Naive thymus-derived CD8-positive, alpha-beta T cell (primary cell): ENCODE data around the gene E2F4. TPM values are rescaled to one million over a fixed set of nuclear protein-coding genes. Genes with fewer than 3 reads are reported as not detected.

ENCODE experiments used
- ATAC-seq, 2 donors: fragments of 150-1000 bp; cut with Tn5 transposase in 1 of 2; sonication (Bioruptor Pico), chemical (Tn5 transposase) in 1 of 2; 1 replicate in 1 of 2; 2 replicates in 1 of 2; pipeline ENCODE4 v1.10.0; 2021; ENCODE audit warnings: mild to moderate bottlenecking in 2 of 2, moderate library complexity in 2 of 2
- POLR2A ChIA-PET: fragments of 350-600 bp; sonication (Branson Sonifier 250); formaldehyde crosslinking; loops from one replicate; lab custom pipeline; 2021; ENCODE audit warnings: antibody characterized with exemption; lab: Charles Lee
- DNase-seq, 10 donors: peaks; one replicate each; pipeline versions ENCODE4 v3.0.0 to v3.0.0-alpha.2; 2020 to 2022
- H3K27ac Mint-ChIP-seq, 10 donors: one replicate each; pipeline ENCODE4 v1.8.0; 2020 to 2022; ENCODE audit warnings: mild to moderate bottlenecking in 10 of 10, mixed read lengths in 10 of 10, moderate library complexity in 4 of 10, inconsistent platforms in 1 of 10
- H3K27me3 Mint-ChIP-seq, 5 donors: one replicate each; pipeline ENCODE4 v1.8.0; 2021 to 2022; ENCODE audit warnings: mixed read lengths in 5 of 5
- H3K36me3 Mint-ChIP-seq, 3 donors: one replicate each; pipeline ENCODE4 v1.8.0; 2020 to 2022; ENCODE audit warnings: mixed read lengths in 3 of 3, mild to moderate bottlenecking in 2 of 3, inconsistent platforms in 1 of 3
- H3K4me1 Mint-ChIP-seq, 4 donors: one replicate each; pipeline ENCODE4 v1.8.0; 2021 to 2022; ENCODE audit warnings: mixed read lengths in 4 of 4
- H3K4me3 Mint-ChIP-seq, 10 donors: one replicate each; pipeline ENCODE4 v1.8.0; 2020 to 2022; ENCODE audit warnings: mild to moderate bottlenecking in 10 of 10, mixed read lengths in 10 of 10, moderate library complexity in 6 of 10, inconsistent platforms in 1 of 10
- H3K9me3 Mint-ChIP-seq, 9 donors: one replicate each; pipeline ENCODE4 v1.8.0; 2020 to 2022; ENCODE audit warnings: mixed read lengths in 9 of 9, mild to moderate bottlenecking in 3 of 9, inconsistent platforms in 1 of 9, moderate library complexity in 1 of 9
- polyA plus RNA-seq, 3 donors: library from polyadenylated mRNA; unstranded; fragments of 300-500 nt; fragmentation: Illumina TruSeq; gene quantifications; one replicate each; pipeline ENCODE4 v1.2.3, GENCODE V29; 2021
- total RNA-seq, 8 experiments: library from RNA in 2 of 8; stranded (reverse) in 2 of 8; gene quantifications; one replicate each; pipeline ENCODE4 v1.2.3 and lab custom pipeline; 2021 to 2026

The E2F4 gene
- total and polyA plus RNA-seq, 5 experiments from 2014 or later: 40.7 to 87.1 (median 67.8) TPM

DNA sequence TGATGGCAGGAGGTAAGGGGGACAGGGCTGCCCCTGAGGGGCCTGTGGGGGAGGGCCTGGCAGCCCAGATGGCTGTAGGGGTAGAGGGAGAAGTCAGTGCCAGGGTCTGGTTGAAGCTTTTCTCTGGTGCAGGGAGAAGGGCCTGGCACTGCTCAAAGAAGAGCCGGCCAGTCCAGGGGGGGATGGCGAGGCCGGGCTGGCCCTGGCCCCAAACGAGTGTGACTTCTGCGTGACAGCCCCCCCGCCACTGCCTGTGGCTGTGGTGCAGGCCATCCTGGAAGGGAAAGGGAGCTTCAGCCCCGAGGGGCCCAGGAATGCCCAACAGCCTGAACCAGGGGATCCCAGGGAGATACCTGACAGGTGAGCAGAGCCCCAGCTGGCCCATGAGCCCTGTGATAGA, 24.4 kb upstream of the E2F4 start:
- H3K27ac Mint-ChIP-seq: peak overlapping the region in 1 of 10 donors; percentile 9
- POLR2A ChIA-PET: no interaction called here

GRCh38 chr16:67169011-67169451, 22.9 kb upstream of the E2F4 start:
- ATAC-seq: no peak
- Mint-ChIP-seq H3K36me3 (peaks cover 0 to 9% (median 0%) of the 10 kb centered on the region in 3 donors), H3K9me3 (no peaks in the 10 kb centered on the region), H3K27me3 (peaks cover 31 to 85% (median 56%) of the 10 kb centered on the region in 5 donors), H3K4me1 (peaks cover 21 to 37% (median 31%) of the 10 kb centered on the region in 4 donors), H3K4me3 (no peak overlapping the region), H3K27ac (peak overlapping the region in 1 of 10 donors; percentile 18)
- no peak for DNase-seq
- POLR2A ChIA-PET: interaction anchor here (0.6 to 3.1 kb wide), 2 partner anchors 9 to 16 kb away, joined by 4 to 20 read pairs; partner anchors contain the start of genes FBXL8 and TRADD

More for the DNA sequence above, 24.4 kb upstream of the E2F4 start:
- Mint-ChIP-seq H3K4me3 (no peak overlapping the region), H3K36me3 (peaks cover 0 to 6% (median 0%) of the 10 kb centered on the region in 3 donors), H3K4me1 (peaks cover 13 to 32% (median 21%) of the 10 kb centered on the region in 4 donors), H3K27me3 (peaks cover 22 to 81% (median 45%) of the 10 kb centered on the region in 5 donors), H3K9me3 (no peaks in the 10 kb centered on the region)
- ATAC-seq (no peak), DNase-seq (no peak)

GRCh38 chr16:67169642-67170167, 22.2 kb upstream of the E2F4 start:
- Mint-ChIP-seq H3K27ac (no peak overlapping the region), H3K9me3 (no peaks in the 10 kb centered on the region), H3K36me3 (peaks cover 0 to 9% (median 0%) of the 10 kb centered on the region in 3 donors), H3K4me3 (peak overlapping the region; percentile 54 to 78 (median 68)), H3K4me1 (peaks cover 20 to 36% (median 32%) of the 10 kb centered on the region in 4 donors), H3K27me3 (peaks cover 31 to 87% (median 58%) of the 10 kb centered on the region in 5 donors)
- DNase-seq: peak in 2 of 10 donors; percentile 40 to 41
- POLR2A ChIA-PET: interaction anchor here (0.7 to 3.1 kb wide), 2 partner anchors 10 to 45 kb away, joined by 3 to 20 read pairs; partner anchors contain the start of genes FBXL8 and TRADD
- ATAC-seq: peak; percentile 21 to 30

- Mint-ChIP-seq H3K27me3 (peaks cover 31 to 83% (median 54%) of the 10 kb centered on the region in 5 donors), H3K4me3 (peak within 1 kb of the TSS; percentile 54 to 78 (median 68)), H3K27ac (peak within 1 kb of the TSS in 1 of 10 donors; percentile 27), H3K9me3 (no peaks in the 10 kb centered on the region), H3K36me3 (peaks cover 0 to 9% (median 0%) of the 10 kb centered on the region in 3 donors), H3K4me1 (peaks cover 18 to 34% (median 28%) of the 10 kb centered on the region in 4 donors)
- no peak for ATAC-seq
- DNase-seq: no peak
- POLR2A ChIA-PET: interaction anchor here (0.7 to 3.1 kb wide), 2 partner anchors 11 to 45 kb away, joined by 3 to 20 read pairs; partner anchors contain the start of genes FBXL8 and TRADD
These were observed 21.6 kb upstream of the E2F4 start, which contains the start of gene NOL3 for GRCh38 chr16:67170168-67170948. Gene NOL3, plus strand, starts transcription at chr16:67170538.

DNA sequence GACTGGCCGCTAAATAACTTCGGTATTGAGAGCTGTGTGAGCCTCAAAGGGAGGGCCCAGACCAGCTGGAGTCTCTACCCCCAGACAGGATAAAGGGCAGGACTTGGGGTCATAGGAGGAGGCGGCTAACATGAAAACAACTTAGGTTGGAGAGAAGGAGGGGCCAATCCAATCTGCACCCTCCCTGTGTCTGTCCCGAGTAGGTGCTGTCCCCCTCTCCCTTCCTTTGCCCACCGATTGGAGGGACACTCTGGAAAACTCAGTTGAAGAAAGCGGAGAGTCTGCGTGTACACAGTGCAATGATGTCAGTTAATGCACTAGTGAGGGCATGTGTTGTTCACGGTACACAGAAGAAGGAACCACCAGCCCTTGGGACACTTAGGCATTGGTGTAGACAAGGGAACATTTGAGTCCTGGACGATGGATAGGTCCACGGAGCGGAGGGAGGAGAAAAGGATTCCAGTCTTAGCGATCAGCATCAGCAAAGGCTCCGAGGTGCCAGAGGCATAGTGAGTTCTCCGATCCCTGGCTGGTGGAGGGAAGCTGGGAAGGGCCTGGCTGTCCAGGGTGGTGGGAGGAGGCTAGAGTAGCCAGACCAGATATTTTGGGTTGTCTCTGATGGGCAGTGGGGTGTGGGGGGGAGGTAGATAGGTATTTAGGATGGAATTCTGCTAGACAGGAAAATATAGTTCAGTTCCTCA, 20.9 kb upstream of the E2F4 start:
- no peak for ATAC-seq

DNA sequence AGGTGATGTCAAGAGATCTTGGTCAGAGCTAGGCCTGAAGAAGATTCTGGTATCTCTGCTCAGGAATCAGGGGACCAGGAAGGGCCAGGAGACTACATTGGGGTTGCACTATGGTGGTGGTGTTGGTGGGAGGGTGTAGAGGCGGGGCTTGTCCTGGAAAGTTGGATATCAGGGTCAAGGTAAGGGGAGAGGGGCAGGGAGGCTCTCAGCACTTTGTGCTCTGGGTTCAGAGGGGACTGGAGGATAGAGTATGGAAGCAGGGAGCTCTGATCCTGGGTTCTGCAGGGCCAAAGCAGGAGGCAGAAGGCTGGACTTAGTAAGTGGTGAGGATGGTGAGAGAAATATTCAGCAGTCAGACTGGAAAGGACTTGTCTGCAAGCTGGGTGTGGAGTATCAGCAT, 18.6 kb upstream of the E2F4 start:
- POLR2A ChIA-PET: interaction anchor here (0.6 to 1.2 kb wide), 3 partner anchors 19 to 730 kb away, joined by 3 to 8 read pairs (median 6); no protein-coding TSS in a partner anchor
- peak overlapping the region in 2 of 10 donors; percentile 50 to 60 for H3K27ac Mint-ChIP-seq
- H3K36me3 Mint-ChIP-seq: peaks cover 0 to 3% (median 0%) of the 10 kb centered on the region in 3 donors
- no peaks in the 10 kb centered on the region for H3K9me3 Mint-ChIP-seq
- no peak for DNase-seq
- ATAC-seq: no peak
- peaks cover 18 to 45% (median 34%) of the 10 kb centered on the region in 4 donors for H3K4me1 Mint-ChIP-seq
- H3K27me3 Mint-ChIP-seq: peaks cover 36 to 86% (median 50%) of the 10 kb centered on the region in 5 donors
- peak overlapping the region; percentile 72 to 97 (median 88) for H3K4me3 Mint-ChIP-seq

More for the DNA sequence above, 20.9 kb upstream of the E2F4 start:
- Mint-ChIP-seq H3K4me3 (peak overlapping the region in 9 of 10 donors; percentile 0 to 47 (median 28)), H3K27ac (peak overlapping the region in 2 of 10 donors; percentile 27 to 56), H3K36me3 (peaks cover 0 to 9% (median 0%) of the 10 kb centered on the region in 3 donors), H3K27me3 (peaks cover 32 to 88% (median 53%) of the 10 kb centered on the region in 5 donors), H3K9me3 (no peaks in the 10 kb centered on the region), H3K4me1 (peaks cover 18 to 39% (median 26%) of the 10 kb centered on the region in 4 donors)
- no peak for DNase-seq
- POLR2A ChIA-PET: interaction anchor here (3.1 kb wide), 1 partner anchor 11 kb away, joined by 20 read pairs; the partner anchor contains the start of genes FBXL8 and TRADD

DNA sequence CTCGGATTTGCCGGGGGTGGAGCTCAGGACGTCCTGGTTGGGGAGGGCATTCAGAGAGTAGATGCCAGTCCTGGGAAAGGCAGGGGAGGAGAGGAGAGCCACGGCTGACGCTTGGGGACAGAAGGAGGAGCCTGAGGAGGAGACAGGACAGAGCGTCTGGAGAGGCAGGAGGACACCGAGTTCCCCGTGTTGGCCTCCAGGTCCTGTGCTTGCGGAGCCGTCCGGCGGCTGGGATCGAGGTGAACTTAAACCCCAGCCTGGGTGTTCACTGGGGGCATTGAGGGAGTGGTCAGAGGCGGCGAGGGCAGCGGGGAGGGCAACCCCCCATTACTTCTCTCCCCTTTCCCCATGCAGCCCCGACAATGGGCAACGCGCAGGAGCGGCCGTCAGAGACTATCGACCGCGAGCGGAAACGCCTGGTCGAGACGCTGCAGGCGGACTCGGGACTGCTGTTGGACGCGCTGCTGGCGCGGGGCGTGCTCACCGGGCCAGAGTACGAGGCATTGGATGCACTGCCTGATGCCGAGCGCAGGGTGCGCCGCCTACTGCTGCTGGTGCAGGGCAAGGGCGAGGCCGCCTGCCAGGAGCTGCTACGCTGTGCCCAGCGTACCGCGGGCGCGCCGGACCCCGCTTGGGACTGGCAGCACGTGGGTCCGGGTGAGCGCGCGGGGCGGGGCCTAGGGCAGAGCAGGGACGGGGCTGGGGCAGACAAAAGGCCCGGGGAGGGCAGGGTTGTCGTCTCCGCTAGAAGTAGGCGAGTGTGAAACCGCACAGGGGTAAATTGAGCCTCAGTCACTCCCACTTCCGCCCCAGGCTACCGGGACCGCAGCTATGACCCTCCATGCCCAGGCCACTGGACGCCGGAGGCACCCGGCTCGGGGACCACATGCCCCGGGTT, 17.9 kb upstream of the E2F4 start:
- POLR2A ChIA-PET: interaction anchor here (0.9 to 1.4 kb wide), 4 partner anchors 11 to 305 kb away, joined by 3 to 6 read pairs (median 4); no protein-coding TSS in a partner anchor
- H3K9me3 Mint-ChIP-seq: no peaks in the 10 kb centered on the region
- H3K36me3 Mint-ChIP-seq: peaks cover 0 to 3% (median 0%) of the 10 kb centered on the region in 3 donors
- H3K27me3 Mint-ChIP-seq: peaks cover 38 to 86% (median 49%) of the 10 kb centered on the region in 5 donors
- peaks cover 21 to 50% (median 40%) of the 10 kb centered on the region in 4 donors for H3K4me1 Mint-ChIP-seq
- peak overlapping the region in 3 of 10 donors; percentile 53 to 62 (median 60) for H3K27ac Mint-ChIP-seq
- DNase-seq: peak in 9 of 10 donors; percentile 41 to 76 (median 50)
- H3K4me3 Mint-ChIP-seq: peak overlapping the region; percentile 72 to 97 (median 88)
- peak; percentile 79 to 87 for ATAC-seq

DNA sequence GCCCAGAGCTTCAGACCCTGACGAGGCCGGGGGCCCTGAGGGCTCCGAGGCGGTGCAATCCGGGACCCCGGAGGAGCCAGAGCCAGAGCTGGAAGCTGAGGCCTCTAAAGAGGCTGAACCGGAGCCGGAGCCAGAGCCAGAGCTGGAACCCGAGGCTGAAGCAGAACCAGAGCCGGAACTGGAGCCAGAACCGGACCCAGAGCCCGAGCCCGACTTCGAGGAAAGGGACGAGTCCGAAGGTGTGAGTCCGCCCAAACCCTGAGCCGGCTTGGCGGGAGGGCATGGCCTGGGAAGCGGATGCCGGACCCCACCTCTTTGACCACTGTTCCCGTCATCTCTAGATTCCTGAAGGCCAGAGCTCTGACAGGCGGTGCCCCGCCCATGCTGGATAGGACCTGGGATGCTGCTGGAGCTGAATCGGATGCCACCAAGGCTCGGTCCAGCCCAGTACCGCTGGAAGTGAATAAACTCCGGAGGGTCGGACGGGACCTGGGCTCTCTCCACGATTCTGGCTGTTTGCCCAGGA, 17.2 kb upstream of the E2F4 start:
- ATAC-seq: no peak
- Mint-ChIP-seq H3K9me3 (no peaks in the 10 kb centered on the region), H3K4me3 (peak overlapping the region in 5 of 10 donors; percentile 28 to 90 (median 28)), H3K36me3 (peaks cover 0 to 3% (median 0%) of the 10 kb centered on the region in 3 donors), H3K27me3 (peaks cover 38 to 84% (median 47%) of the 10 kb centered on the region in 5 donors), H3K27ac (no peak overlapping the region), H3K4me1 (peaks cover 19 to 46% (median 37%) of the 10 kb centered on the region in 4 donors)
- POLR2A ChIA-PET: interaction anchor here (0.9 to 1.4 kb wide), 4 partner anchors 10 to 305 kb away, joined by 3 to 4 read pairs (median 3); partner anchors contain the start of gene HSF4
- DNase-seq: no peak

DNA sequence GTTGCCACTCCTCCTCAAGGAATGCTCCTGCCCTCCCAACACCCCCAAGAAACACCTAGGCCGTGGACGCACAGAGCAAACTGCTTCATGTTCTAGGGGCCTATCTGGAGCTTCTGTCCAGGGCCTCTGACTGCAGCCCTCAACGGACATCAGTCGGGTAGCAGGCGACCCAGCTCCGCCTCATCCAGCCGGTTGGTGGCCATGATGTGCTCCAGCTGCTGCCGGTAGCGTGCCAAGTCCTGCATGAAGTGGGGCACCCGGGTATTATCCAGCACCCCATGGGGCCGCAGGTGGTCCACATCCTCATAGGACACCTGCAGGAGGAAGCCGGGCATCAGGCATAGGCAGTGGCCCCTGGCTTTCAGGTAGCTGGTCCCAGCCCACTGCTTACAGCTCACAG, 15.3 kb upstream of the E2F4 start:
- Mint-ChIP-seq H3K4me1 (peaks cover 11 to 33% (median 29%) of the 10 kb centered on the region in 4 donors), H3K4me3 (peak overlapping the region in 2 of 10 donors; percentile 35 to 64)
- POLR2A ChIA-PET: no interaction called here

More for the DNA sequence above, 15.3 kb upstream of the E2F4 start:
- peaks cover 0 to 3% (median 0%) of the 10 kb centered on the region in 3 donors for H3K36me3 Mint-ChIP-seq
- H3K27me3 Mint-ChIP-seq: peaks cover 27 to 67% (median 34%) of the 10 kb centered on the region in 5 donors
- H3K27ac Mint-ChIP-seq: no peak overlapping the region
- ATAC-seq: no peak
- H3K9me3 Mint-ChIP-seq: no peaks in the 10 kb centered on the region
- DNase-seq: no peak
